K562 (cell line): ENCODE data around the gene PRKAA2.

ENCODE experiments used
- BRD4 ChIP-seq: fragments of 200-600 bp; sonication (generic); IDR thresholded peaks from 2 replicates; pipeline ENCODE4 v1.6.1; 2017; ENCODE audit warnings: inconsistent platforms
- DACH1 ChIP-seq: fragments of 450-650 bp; IDR thresholded peaks from 2 replicates; pipeline ENCODE4 v1.6.1; 2018; ENCODE audit not compliant: partially characterized antibody
- ELF4 ChIP-seq: fragments of 450-650 bp; formaldehyde crosslinking; IDR thresholded peaks from 2 replicates; pipeline ENCODE4 v1.4.0; 2022; ENCODE audit warnings: missing genetic modification characterization
- KAT2B ChIP-seq: IDR thresholded peaks from one replicate; pipeline ENCODE4 v1.6.1; 2012; ENCODE audit warnings: low read depth, mild to moderate bottlenecking, control low read depth, inconsistent platforms, low read length, moderate library complexity
- MBD2 ChIP-seq: sonication (generic); IDR thresholded peaks from 2 replicates; pipeline ENCODE4 v1.6.1; 2016; ENCODE audit warnings: low read depth, borderline replicate concordance
- MTF1 ChIP-seq: fragments of 250-450 bp; sonication (Bioruptor Pico); IDR thresholded peaks from 2 replicates; pipeline ENCODE4 v1.9.0; 2021; ENCODE audit warnings: moderate library complexity, mild to moderate bottlenecking, inconsistent platforms, borderline replicate concordance
- POLR2AphosphoS5 ChIP-seq: IDR thresholded peaks from 2 replicates; pipeline ENCODE4 v1.6.1; 2011; ENCODE audit warnings: mild to moderate bottlenecking, low read depth, low read length, moderate library complexity; ENCODE audit not compliant: control insufficient read depth, insufficient read depth
- RAD51 ChIP-seq: fragments of 450-650 bp; IDR thresholded peaks from 2 replicates; pipeline ENCODE4 v1.7.1; 2016; ENCODE audit warnings: low read depth, mild to moderate bottlenecking, borderline replicate concordance
- TAF1 ChIP-seq: IDR thresholded peaks from 2 replicates; pipeline ENCODE4 v1.6.1; 2011; ENCODE audit warnings: mild to moderate bottlenecking, low read length, moderate library complexity; ENCODE audit not compliant: insufficient read depth, control insufficient read depth, severe bottlenecking; ENCODE audit errors: extremely low read depth
- ZFP30 ChIP-seq: fragments of 250-450 bp; sonication (Bioruptor Pico); IDR thresholded peaks from 2 replicates; pipeline ENCODE4 v1.8.0; 2022; ENCODE audit warnings: moderate library complexity, mild to moderate bottlenecking, inconsistent platforms, borderline replicate concordance
- ZKSCAN1 ChIP-seq: fragments of 150-350 bp; IDR thresholded peaks from 2 replicates; pipeline ENCODE4 v1.6.1; 2016; ENCODE audit warnings: low read depth, low read length
- ZNF174 ChIP-seq: fragments of 250-450 bp; sonication (Bioruptor Pico); IDR thresholded peaks from 2 replicates; pipeline ENCODE4 v1.4.0; 2020; ENCODE audit warnings: mild to moderate bottlenecking
- TF ChIP-seq, protein P1 (sequence below), 3 experiments: IDR thresholded peaks in 2 of 3; conservative IDR thresholded peaks in 1 of 3; 2 replicates each; pipeline ENCODE4 v1.5.1; 2011 to 2012; ENCODE audit warnings: low read length in 3 of 3, mild to moderate bottlenecking in 3 of 3, control low read depth in 2 of 3, improper control_type of control experiment in 1 of 3, inconsistent platforms in 1 of 3, low read depth in 1 of 3, mixed read lengths in 1 of 3, moderate library complexity in 1 of 3; ENCODE audit not compliant: insufficient read depth in 2 of 3

DNA sequence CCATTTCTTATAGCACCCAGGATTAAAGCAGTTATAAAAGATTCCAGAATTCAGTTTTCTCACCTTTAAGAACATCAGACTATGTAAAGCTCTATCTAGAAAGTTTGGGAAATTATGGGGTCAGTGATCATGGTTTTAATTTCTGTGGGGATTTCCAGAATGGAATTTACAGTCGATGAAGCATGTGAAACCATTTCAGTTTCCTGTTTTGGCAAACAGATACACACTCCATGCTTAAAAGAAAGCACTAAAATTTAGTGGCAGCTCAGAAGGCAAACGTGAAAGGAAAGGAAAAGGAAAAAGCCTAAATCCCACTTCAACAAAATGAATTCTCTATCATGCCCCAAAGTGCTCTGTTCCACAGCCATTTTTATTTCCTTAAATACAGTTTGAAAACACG lies 113.7 kb downstream of the PRKAA2 start:
- TF ChIP-seq, protein P1, sequence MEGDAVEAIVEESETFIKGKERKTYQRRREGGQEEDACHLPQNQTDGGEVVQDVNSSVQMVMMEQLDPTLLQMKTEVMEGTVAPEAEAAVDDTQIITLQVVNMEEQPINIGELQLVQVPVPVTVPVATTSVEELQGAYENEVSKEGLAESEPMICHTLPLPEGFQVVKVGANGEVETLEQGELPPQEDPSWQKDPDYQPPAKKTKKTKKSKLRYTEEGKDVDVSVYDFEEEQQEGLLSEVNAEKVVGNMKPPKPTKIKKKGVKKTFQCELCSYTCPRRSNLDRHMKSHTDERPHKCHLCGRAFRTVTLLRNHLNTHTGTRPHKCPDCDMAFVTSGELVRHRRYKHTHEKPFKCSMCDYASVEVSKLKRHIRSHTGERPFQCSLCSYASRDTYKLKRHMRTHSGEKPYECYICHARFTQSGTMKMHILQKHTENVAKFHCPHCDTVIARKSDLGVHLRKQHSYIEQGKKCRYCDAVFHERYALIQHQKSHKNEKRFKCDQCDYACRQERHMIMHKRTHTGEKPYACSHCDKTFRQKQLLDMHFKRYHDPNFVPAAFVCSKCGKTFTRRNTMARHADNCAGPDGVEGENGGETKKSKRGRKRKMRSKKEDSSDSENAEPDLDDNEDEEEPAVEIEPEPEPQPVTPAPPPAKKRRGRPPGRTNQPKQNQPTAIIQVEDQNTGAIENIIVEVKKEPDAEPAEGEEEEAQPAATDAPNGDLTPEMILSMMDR (IDR thresholded peaks at IDR 0.05 in 2 of 3, conservative IDR thresholded peaks at IDR 0.05 in 1 of 3; ENCODE audit: insufficient read depth in 2 of 3, low read depth in 1 of 3, low read length in 3 of 3) = no peak
- TF ChIP-seq RAD51 = no peak
- TF ChIP-seq POLR2AphosphoS5 = no peak
- no peak for TF ChIP-seq BRD4
- TF ChIP-seq TAF1 = no peak
- no peak for TF ChIP-seq ZNF174
- no peak for TF ChIP-seq ELF4 (CRISPR knock-in tag)
- TF ChIP-seq MTF1 (CRISPR knock-in tag) = no peak
- TF ChIP-seq MBD2 = no peak
- no peak for TF ChIP-seq DACH1
- no peak for TF ChIP-seq ZFP30 (CRISPR knock-in tag)
- TF ChIP-seq KAT2B = no peak
- TF ChIP-seq ZKSCAN1 = no peak
